Ovary (tissue), 1 donor: Measurements from ENCODE around the gene RPRD2.

Source experiments
- EP300 ChIP-seq: sonication (generic); formaldehyde crosslinking; IDR thresholded peaks from one replicate; pipeline ENCODE4 v1.6.1; 2017; ENCODE audit warnings: antibody characterized with exemption
- POLR2A ChIP-seq: fragments of 450-650 bp; IDR thresholded peaks from one replicate; pipeline ENCODE4 v1.6.1; 2017; ENCODE audit warnings: antibody characterized with exemption, mild to moderate bottlenecking, moderate library complexity

DNA sequence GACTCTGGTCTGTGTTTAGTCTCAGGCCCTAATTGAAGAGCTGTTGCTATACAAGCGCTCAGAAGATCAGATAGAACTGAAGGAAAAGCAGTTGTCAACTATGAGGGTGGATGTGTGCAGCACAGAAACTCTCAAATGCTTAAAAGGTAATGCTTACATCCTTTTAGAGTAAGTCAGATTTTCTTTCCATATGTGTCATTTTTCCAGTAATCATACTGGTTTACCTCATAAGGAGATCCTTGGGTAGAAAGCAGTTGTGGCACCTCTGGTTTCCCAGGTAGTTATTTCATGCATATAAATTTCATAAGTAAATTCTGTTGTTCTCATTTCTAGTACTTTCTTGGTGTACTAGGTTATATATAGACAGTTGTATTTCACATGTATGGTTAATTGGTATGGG is 80.3 kb downstream of the RPRD2 start:
- TF ChIP-seq EP300, result no peak
- TF ChIP-seq POLR2A, result no peak
